ENCODE measurements around the gene BNIP2.

- TF ChIP-seq POLR2AphosphoS5 (IDR thresholded peaks at IDR 0.05) = no peak
- TF ChIP-seq POLR2A (IDR thresholded peaks at IDR 0.05) = no peak
- no peak for TF ChIP-seq CTCF (IDR thresholded peaks at IDR 0.05)
- TF ChIP-seq EP300 (IDR thresholded peaks at IDR 0.05; ENCODE audit: low read depth) = no peak
Observed at GRCh38 chr15:59702351-59702750, 13.2 kb upstream of the BNIP2 start.

Data from transverse colon (tissue), 4 donors.